ENCODE data around the gene CTNNA3.
"Not testable (repeated sequence)": the region's sequence is repeated elsewhere in the genome, so short reads cannot be mapped to it uniquely, and the experiment has no call there.

CTNNA3 gene

GRCh38 chr10:67606572-67606971 lies 89.4 kb downstream of the CTNNA3 start:
- in situ Hi-C loops (cut with HindIII; ENCODE audit: low sequenced_read_pairs) = no loop called here

- in situ Hi-C loops (cut with HindIII; ENCODE audit: low sequenced_read_pairs) = no loop called here
These were observed 92.3 kb downstream of the CTNNA3 start for GRCh38 chr10:67603701-67604100.

GRCh38 chr10:67603086-67603485 lies 92.9 kb downstream of the CTNNA3 start:
- in situ Hi-C loops (cut with HindIII; ENCODE audit: low sequenced_read_pairs) = no loop called here

GRCh38 chr10:67602268-67602950 lies 93.6 kb downstream of the CTNNA3 start:
- in situ Hi-C loops (cut with HindIII; ENCODE audit: low sequenced_read_pairs) = no loop called here

GRCh38 chr10:67599597-67599996 lies 96.4 kb downstream of the CTNNA3 start:
- in situ Hi-C loops (cut with HindIII; ENCODE audit: low sequenced_read_pairs) = no loop called here

GRCh38 chr10:67596641-67597040 lies 99.4 kb downstream of the CTNNA3 start:
- in situ Hi-C loops (cut with HindIII; ENCODE audit: low sequenced_read_pairs) = no loop called here

- in situ Hi-C loops (cut with HindIII; ENCODE audit: low sequenced_read_pairs) = no loop called here
These were observed 108.2 kb downstream of the CTNNA3 start for GRCh38 chr10:67587771-67588170.

GRCh38 chr10:67575532-67575931 lies 120.5 kb downstream of the CTNNA3 start:
- in situ Hi-C loops (cut with HindIII; ENCODE audit: low sequenced_read_pairs) = no loop called here

GRCh38 chr10:67573484-67573883 lies 122.5 kb downstream of the CTNNA3 start:
- in situ Hi-C loops (cut with HindIII; ENCODE audit: low sequenced_read_pairs) = no loop called here

GRCh38 chr10:67571503-67571902 lies 124.5 kb downstream of the CTNNA3 start:
- in situ Hi-C loops (cut with HindIII; ENCODE audit: low sequenced_read_pairs) = no loop called here

GRCh38 chr10:67558311-67558710 lies 137.7 kb downstream of the CTNNA3 start:
- in situ Hi-C loops (cut with HindIII; ENCODE audit: low sequenced_read_pairs) = not testable (repeated sequence)

- in situ Hi-C loops (cut with HindIII; ENCODE audit: low sequenced_read_pairs) = no loop called here
These were observed 142.7 kb downstream of the CTNNA3 start for GRCh38 chr10:67553254-67553653.

- in situ Hi-C loops (cut with HindIII; ENCODE audit: low sequenced_read_pairs) = no loop called here
These were observed 145.1 kb downstream of the CTNNA3 start for GRCh38 chr10:67550838-67551402.

- in situ Hi-C loops (cut with HindIII; ENCODE audit: low sequenced_read_pairs) = no loop called here
These were observed 145.9 kb downstream of the CTNNA3 start for GRCh38 chr10:67550046-67550445.

- in situ Hi-C loops (cut with HindIII; ENCODE audit: low sequenced_read_pairs) = no loop called here
These were observed 146.6 kb downstream of the CTNNA3 start for GRCh38 chr10:67549390-67549789.

- in situ Hi-C loops (cut with HindIII; ENCODE audit: low sequenced_read_pairs) = no loop called here
These were observed 154.6 kb downstream of the CTNNA3 start for GRCh38 chr10:67541411-67541810.

GRCh38 chr10:67539312-67539711 lies 156.7 kb downstream of the CTNNA3 start:
- in situ Hi-C loops (cut with HindIII; ENCODE audit: low sequenced_read_pairs) = no loop called here

- in situ Hi-C loops (cut with HindIII; ENCODE audit: low sequenced_read_pairs) = no loop called here
These were observed 158.1 kb downstream of the CTNNA3 start for GRCh38 chr10:67537906-67538305.

GRCh38 chr10:67533376-67533775 lies 162.6 kb downstream of the CTNNA3 start:
- in situ Hi-C loops (cut with HindIII; ENCODE audit: low sequenced_read_pairs) = no loop called here

- in situ Hi-C loops (cut with HindIII; ENCODE audit: low sequenced_read_pairs) = not testable (repeated sequence)
These were observed 165.0 kb downstream of the CTNNA3 start for GRCh38 chr10:67530990-67531389.

- in situ Hi-C loops (cut with HindIII; ENCODE audit: low sequenced_read_pairs) = no loop called here
These were observed 168.6 kb downstream of the CTNNA3 start for GRCh38 chr10:67527351-67527750.

- in situ Hi-C loops (cut with HindIII; ENCODE audit: low sequenced_read_pairs) = no loop called here
These were observed 174.4 kb downstream of the CTNNA3 start for GRCh38 chr10:67521546-67521945.
